GM10248 (cell line): ENCODE data around the gene DSCAM.
"Not testable (repeated sequence)": the region's sequence is repeated elsewhere in the genome, so short reads cannot be mapped to it uniquely, and the experiment has no call there.

Experiments used
- CTCF ChIA-PET: fragments of 300-600 bp; sonication (Branson Sonifier 250); formaldehyde crosslinking; extraction: SDS; loops from one replicate; lab custom pipeline; 2021; ENCODE audit warnings: antibody characterized with exemption; lab: Yijun Ruan, JAX
- POLR2A ChIA-PET: fragments of 350-650 bp; sonication (Branson Sonifier 250); formaldehyde crosslinking; extraction: SDS; loops from one replicate; lab custom pipeline; 2020; ENCODE audit warnings: antibody characterized with exemption; lab: Yijun Ruan, JAX
- DNase-seq: peaks from one replicate; pipeline ENCODE4 v3.0.0; 2012; ENCODE audit errors: extremely low spot score
- TF ChIP-seq, protein P1 (sequence below): IDR thresholded peaks from 2 replicates; pipeline ENCODE4 v1.5.1; 2012; ENCODE audit warnings: mild to moderate bottlenecking, low read depth; ENCODE audit errors: extremely low read depth, missing control alignments, control extremely low read depth

Gene DSCAM, protein sequence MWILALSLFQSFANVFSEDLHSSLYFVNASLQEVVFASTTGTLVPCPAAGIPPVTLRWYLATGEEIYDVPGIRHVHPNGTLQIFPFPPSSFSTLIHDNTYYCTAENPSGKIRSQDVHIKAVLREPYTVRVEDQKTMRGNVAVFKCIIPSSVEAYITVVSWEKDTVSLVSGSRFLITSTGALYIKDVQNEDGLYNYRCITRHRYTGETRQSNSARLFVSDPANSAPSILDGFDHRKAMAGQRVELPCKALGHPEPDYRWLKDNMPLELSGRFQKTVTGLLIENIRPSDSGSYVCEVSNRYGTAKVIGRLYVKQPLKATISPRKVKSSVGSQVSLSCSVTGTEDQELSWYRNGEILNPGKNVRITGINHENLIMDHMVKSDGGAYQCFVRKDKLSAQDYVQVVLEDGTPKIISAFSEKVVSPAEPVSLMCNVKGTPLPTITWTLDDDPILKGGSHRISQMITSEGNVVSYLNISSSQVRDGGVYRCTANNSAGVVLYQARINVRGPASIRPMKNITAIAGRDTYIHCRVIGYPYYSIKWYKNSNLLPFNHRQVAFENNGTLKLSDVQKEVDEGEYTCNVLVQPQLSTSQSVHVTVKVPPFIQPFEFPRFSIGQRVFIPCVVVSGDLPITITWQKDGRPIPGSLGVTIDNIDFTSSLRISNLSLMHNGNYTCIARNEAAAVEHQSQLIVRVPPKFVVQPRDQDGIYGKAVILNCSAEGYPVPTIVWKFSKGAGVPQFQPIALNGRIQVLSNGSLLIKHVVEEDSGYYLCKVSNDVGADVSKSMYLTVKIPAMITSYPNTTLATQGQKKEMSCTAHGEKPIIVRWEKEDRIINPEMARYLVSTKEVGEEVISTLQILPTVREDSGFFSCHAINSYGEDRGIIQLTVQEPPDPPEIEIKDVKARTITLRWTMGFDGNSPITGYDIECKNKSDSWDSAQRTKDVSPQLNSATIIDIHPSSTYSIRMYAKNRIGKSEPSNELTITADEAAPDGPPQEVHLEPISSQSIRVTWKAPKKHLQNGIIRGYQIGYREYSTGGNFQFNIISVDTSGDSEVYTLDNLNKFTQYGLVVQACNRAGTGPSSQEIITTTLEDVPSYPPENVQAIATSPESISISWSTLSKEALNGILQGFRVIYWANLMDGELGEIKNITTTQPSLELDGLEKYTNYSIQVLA (N-terminal part only)

DNA sequence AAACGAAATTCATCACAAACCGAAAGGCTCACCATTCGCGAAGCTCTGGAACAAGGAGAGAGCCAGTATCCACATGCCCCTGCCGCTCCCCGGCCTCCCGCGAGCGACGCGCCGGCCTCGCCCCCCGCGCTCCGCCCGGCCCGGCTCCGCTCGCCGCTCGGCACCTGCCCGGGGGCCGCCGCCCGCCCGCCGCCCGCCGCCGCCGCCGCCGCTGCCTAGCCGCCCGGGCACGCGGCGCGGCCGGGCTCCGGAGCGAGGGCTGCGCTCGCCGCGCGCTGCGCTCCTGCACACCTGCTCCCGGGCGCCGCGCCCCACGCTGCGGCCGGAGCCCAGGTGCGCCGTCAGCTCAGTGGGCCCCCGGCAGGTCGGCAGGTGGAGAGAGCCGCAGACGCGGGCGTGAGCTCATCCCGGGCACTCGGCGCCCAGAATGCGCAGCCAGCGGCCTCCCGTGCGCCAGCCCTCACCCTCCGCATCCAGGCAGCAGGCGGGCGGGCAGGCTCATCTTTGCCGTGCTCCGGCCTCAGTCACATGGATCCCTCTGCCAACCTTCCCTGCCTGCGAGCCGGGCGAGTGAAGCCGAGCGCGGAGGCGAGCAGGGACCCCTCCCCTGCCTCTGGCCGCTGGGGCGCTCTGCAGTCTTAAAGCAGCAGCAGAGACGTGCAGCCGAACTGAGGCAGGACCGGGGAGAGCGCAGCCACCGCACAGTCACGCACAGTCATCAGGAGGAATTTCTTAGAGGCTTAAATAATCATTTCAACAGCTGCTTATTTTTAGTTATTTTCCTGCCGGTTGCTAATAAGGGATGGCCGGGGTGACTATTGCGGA, at the start of gene DSCAM:
Gene DSCAM (minus strand): TSS at position 572 of the 825 bp plus-strand sequence. CDS start 497 bp downstream, at position 75.
- DNase-seq, result no peak
- ChIA-PET CTCF (no interaction called here), POLR2A (no interaction called here)
- TF ChIP-seq, protein P1, sequence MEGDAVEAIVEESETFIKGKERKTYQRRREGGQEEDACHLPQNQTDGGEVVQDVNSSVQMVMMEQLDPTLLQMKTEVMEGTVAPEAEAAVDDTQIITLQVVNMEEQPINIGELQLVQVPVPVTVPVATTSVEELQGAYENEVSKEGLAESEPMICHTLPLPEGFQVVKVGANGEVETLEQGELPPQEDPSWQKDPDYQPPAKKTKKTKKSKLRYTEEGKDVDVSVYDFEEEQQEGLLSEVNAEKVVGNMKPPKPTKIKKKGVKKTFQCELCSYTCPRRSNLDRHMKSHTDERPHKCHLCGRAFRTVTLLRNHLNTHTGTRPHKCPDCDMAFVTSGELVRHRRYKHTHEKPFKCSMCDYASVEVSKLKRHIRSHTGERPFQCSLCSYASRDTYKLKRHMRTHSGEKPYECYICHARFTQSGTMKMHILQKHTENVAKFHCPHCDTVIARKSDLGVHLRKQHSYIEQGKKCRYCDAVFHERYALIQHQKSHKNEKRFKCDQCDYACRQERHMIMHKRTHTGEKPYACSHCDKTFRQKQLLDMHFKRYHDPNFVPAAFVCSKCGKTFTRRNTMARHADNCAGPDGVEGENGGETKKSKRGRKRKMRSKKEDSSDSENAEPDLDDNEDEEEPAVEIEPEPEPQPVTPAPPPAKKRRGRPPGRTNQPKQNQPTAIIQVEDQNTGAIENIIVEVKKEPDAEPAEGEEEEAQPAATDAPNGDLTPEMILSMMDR, result no peak

DNA sequence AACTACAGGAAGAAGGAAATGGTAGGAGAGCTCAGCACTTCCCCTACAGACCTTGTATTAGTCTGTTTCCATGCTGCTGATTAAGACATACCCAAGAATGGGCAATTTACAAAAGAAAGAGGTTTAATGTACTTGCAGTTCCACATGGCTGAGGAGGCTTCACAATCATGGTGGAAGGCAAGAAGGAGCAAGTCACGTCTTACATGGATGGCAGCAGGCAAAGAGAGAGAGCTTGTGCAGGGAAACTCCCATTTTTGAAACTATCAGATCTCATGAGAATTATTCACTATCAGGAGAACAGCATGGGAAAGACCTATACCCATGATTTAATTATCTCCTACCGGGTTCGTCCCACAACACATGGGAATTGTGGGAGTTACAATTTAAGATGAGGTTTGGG, 48.7 kb upstream of the DSCAM start:
- CTCF ChIA-PET, DNase-seq, POLR2A ChIA-PET: not testable (repeated sequence)

DNA sequence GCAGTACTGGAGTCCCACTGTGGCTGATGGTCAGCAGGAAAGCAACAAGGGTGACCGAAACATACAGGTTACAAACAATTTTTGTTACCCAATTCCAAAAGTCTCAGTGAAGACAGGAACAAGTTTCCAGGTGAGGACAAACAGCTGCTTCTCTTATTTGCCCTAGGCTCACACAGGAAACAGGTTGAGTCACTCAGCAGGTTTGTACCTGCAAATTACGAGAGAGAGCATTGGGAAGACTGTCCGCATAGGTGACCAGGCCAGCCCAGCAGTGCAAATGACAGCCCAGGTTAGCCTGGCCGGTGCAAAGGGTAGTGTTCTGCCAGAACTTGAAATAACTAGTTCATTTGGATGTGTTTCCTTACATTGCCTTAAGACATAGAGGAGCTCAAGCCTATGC, 40.0 kb upstream of the DSCAM start:
- DNase-seq, result no peak
- CTCF ChIA-PET, result no interaction called here
- TF ChIP-seq, protein P1, result no peak
- POLR2A ChIA-PET, result no interaction called here

DNA sequence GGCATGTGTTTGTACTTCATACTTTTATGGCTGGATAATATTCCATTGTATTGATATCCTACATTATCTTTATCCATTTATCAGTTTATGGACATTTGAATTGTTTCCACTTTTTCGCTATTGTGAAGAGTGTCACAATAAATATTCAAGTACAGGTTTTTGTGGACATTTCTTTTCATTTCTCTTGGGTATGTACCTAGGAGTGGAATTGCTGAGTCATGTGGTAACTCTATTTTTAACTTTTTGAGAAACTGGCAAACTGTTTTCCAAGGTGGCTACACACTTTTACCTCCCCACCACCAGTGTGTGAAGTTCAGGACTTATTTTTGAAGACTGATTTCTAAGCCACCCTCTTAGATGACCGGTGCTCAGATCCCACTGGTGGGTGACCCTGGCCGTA, 39.0 kb upstream of the DSCAM start:
- DNase-seq, result no peak
- ChIA-PET POLR2A (no interaction called here), CTCF (no interaction called here)
- TF ChIP-seq, protein P1, result no peak

DNA sequence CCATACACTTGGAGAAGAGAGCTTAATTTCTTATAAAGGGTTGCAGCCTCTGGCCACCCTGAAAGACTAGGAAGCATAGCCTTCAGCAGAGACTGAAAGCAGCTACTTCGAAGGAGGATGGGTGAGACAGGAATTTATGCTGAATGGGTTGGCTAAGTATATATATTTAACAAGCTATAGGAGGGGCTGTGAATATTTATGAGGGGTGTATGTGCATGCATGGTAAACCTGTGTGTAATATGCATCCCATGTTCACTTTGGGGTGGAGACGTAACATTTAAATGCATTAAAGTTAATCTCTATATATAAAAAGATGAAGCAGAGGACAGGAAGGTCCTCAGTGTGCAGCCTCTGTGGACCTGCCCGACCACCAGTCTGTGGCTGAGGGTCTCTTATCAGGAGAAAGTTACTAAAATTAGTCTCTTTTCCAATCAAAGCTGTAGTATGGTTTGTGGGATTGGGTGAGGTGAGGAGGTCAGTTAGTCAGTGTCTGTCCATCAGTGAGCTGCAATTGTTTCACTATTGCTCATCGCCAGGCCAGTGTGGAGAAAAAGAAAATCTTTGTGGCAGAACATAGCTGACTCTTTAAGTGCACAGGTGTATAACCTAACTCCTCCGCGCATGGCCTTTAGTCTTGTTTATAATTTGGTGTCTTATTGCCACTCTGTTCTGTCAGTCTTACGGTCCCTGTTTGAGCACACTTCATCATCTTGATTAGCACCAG, 35.4 kb upstream of the DSCAM start:
- TF ChIP-seq, protein P1, result no peak
- POLR2A ChIA-PET, result no interaction called here
- no peak for DNase-seq
- CTCF ChIA-PET, result interaction anchor here (1.1 to 1.8 kb wide), 2 partner anchors 11 to 12 kb away, joined by 3 to 7 read pairs; no protein-coding TSS in a partner anchor

DNA sequence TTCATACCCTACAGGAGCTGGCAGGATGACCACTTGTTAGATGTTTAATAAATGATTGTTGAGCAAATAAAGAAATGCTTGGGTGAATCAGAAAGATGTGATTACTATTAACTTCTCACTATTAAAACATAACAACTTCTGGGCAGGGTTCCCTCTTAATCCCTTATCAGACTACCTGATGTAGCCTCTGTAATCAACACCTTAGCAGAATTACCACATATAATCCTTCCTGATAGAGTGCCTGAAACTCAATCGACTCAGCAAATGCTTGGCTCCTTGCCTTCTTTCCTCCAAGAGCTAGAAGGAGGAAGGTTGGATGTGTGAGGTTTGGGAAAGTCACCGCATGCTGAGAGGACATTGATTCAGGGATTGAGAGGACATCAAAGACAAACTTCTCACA, 34.8 kb upstream of the DSCAM start:
- DNase-seq, result no peak
- TF ChIP-seq, protein P1, result no peak
- POLR2A ChIA-PET, result no interaction called here
- CTCF ChIA-PET, result interaction anchor here (1.8 kb wide), 1 partner anchor 11 kb away, joined by 7 read pairs; no protein-coding TSS in a partner anchor
